ENCODE data around the gene DNAJC21.
"Not testable (repeated sequence)": the region's sequence is repeated elsewhere in the genome, so short reads cannot be mapped to it uniquely, and the experiment has no call there.

The DNAJC21 gene

GRCh38 chr5:34916518-34916917, 12.8 kb upstream of the DNAJC21 start:
- H3K36me3 ChIP-seq (ENCODE audit: insufficient read depth, low read length) = peaks cover 28% of the 10 kb centered on the region
- H3K27me3 ChIP-seq (ENCODE audit: insufficient read depth, low read length, poor library complexity, severe bottlenecking) = no peaks in the 10 kb centered on the region
- TF ChIP-seq EZH2phosphoT487 (IDR thresholded peaks at IDR 0.05; ENCODE audit: borderline replicate concordance) (no peak), CTCF (conservative IDR thresholded peaks at IDR 0.05; ENCODE audit: low read length) (no peak)
- peak overlapping the region; percentile 91 for H3K9ac ChIP-seq (ENCODE audit: low read depth, low read length, poor library complexity, severe bottlenecking)
- H2AFZ ChIP-seq (ENCODE audit: low read length) = no peak overlapping the region
- no peaks in the 10 kb centered on the region for H3K9me3 ChIP-seq (ENCODE audit: insufficient read depth, low read depth, low read length)
- no peaks in the 10 kb centered on the region for H3K9me2 ChIP-seq (replicated peaks; ENCODE audit: low read depth, low read length)
- H3F3A ChIP-seq (ENCODE audit: low read depth) = no peaks in the 10 kb centered on the region
- H4K20me1 ChIP-seq (ENCODE audit: insufficient read depth, low read length, poor library complexity, severe bottlenecking) = peaks cover 61% of the 10 kb centered on the region
- H3K79me2 ChIP-seq (ENCODE audit: insufficient read depth, low read length) = peaks cover 95% of the 10 kb centered on the region
- peak overlapping the region; percentile 99 for H3K4me2 ChIP-seq (ENCODE audit: low read depth, low read length, poor library complexity, severe bottlenecking)
- peaks cover 51% of the 10 kb centered on the region for H3K4me1 ChIP-seq (ENCODE audit: insufficient read depth, low read length, poor library complexity, severe bottlenecking)
- peak overlapping the region; percentile 97 for H3K4me3 ChIP-seq (ENCODE audit: low read length, poor library complexity, severe bottlenecking)

- Histone ChIP-seq H3K9ac (ENCODE audit: low read depth, low read length, poor library complexity, severe bottlenecking) (peak overlapping the region; percentile 91), H3K4me2 (ENCODE audit: low read depth, low read length, poor library complexity, severe bottlenecking) (peak overlapping the region; percentile 99), H3K4me1 (ENCODE audit: insufficient read depth, low read length, poor library complexity, severe bottlenecking) (peaks cover 48% of the 10 kb centered on the region), H3K79me2 (ENCODE audit: insufficient read depth, low read length) (peaks cover 91% of the 10 kb centered on the region), H3F3A (ENCODE audit: low read depth) (no peaks in the 10 kb centered on the region), H3K9me2 (replicated peaks; ENCODE audit: low read depth, low read length) (no peaks in the 10 kb centered on the region), H3K27me3 (ENCODE audit: insufficient read depth, low read length, poor library complexity, severe bottlenecking) (no peaks in the 10 kb centered on the region), H2AFZ (ENCODE audit: low read length) (no peak overlapping the region), H4K20me1 (ENCODE audit: insufficient read depth, low read length, poor library complexity, severe bottlenecking) (peaks cover 69% of the 10 kb centered on the region), H3K36me3 (ENCODE audit: insufficient read depth, low read length) (peaks cover 35% of the 10 kb centered on the region), H3K4me3 (ENCODE audit: low read length, poor library complexity, severe bottlenecking) (peak overlapping the region; percentile 97), H3K9me3 (ENCODE audit: insufficient read depth, low read depth, low read length) (no peaks in the 10 kb centered on the region)
- TF ChIP-seq EZH2phosphoT487 (IDR thresholded peaks at IDR 0.05; ENCODE audit: borderline replicate concordance) = no peak
- no peak for TF ChIP-seq CTCF (conservative IDR thresholded peaks at IDR 0.05; ENCODE audit: low read length)
These were observed 11.3 kb upstream of the DNAJC21 start for GRCh38 chr5:34918025-34918424.

GRCh38 chr5:34919077-34919476, 10.3 kb upstream of the DNAJC21 start:
- Histone ChIP-seq H3K9ac (ENCODE audit: low read depth, low read length, poor library complexity, severe bottlenecking) (peak overlapping the region; percentile 36), H4K20me1 (ENCODE audit: insufficient read depth, low read length, poor library complexity, severe bottlenecking) (peaks cover 63% of the 10 kb centered on the region), H3K9me2 (replicated peaks; ENCODE audit: low read depth, low read length) (no peaks in the 10 kb centered on the region), H3K9me3 (ENCODE audit: insufficient read depth, low read depth, low read length) (no peaks in the 10 kb centered on the region), H3K27me3 (ENCODE audit: insufficient read depth, low read length, poor library complexity, severe bottlenecking) (no peaks in the 10 kb centered on the region), H3K4me1 (ENCODE audit: insufficient read depth, low read length, poor library complexity, severe bottlenecking) (peaks cover 42% of the 10 kb centered on the region), H3K4me2 (ENCODE audit: low read depth, low read length, poor library complexity, severe bottlenecking) (peak overlapping the region; percentile 99), H3K79me2 (ENCODE audit: insufficient read depth, low read length) (peaks cover 84% of the 10 kb centered on the region), H3K4me3 (ENCODE audit: low read length, poor library complexity, severe bottlenecking) (peak overlapping the region; percentile 97), H3K36me3 (ENCODE audit: insufficient read depth, low read length) (peaks cover 45% of the 10 kb centered on the region), H3F3A (ENCODE audit: low read depth) (peaks cover 4% of the 10 kb centered on the region; the same call in 1 of the 2 replicates), H2AFZ (ENCODE audit: low read length) (no peak overlapping the region)
- TF ChIP-seq EZH2phosphoT487 (IDR thresholded peaks at IDR 0.05; ENCODE audit: borderline replicate concordance) (no peak), CTCF (conservative IDR thresholded peaks at IDR 0.05; ENCODE audit: low read length) (peak; percentile 27; the same call in 1 of the 2 replicates)

GRCh38 chr5:34923256-34923655, 6.1 kb upstream of the DNAJC21 start:
- H2AFZ ChIP-seq (ENCODE audit: low read length); H3K9ac ChIP-seq (ENCODE audit: low read depth, low read length, poor library complexity, severe bottlenecking); H3F3A ChIP-seq (ENCODE audit: low read depth); H3K9me2 ChIP-seq (replicated peaks; ENCODE audit: low read depth, low read length); H3K4me3 ChIP-seq (ENCODE audit: low read length, poor library complexity, severe bottlenecking); H3K27me3 ChIP-seq (ENCODE audit: insufficient read depth, low read length, poor library complexity, severe bottlenecking); H3K9me3 ChIP-seq (ENCODE audit: insufficient read depth, low read depth, low read length): not testable (repeated sequence)
- peaks cover 70% of the 10 kb centered on the region for H3K36me3 ChIP-seq (ENCODE audit: insufficient read depth, low read length)
- peak overlapping the region; percentile 9 for H3K4me2 ChIP-seq (ENCODE audit: low read depth, low read length, poor library complexity, severe bottlenecking)
- peaks cover 51% of the 10 kb centered on the region for H3K79me2 ChIP-seq (ENCODE audit: insufficient read depth, low read length)
- H4K20me1 ChIP-seq (ENCODE audit: insufficient read depth, low read length, poor library complexity, severe bottlenecking) = peaks cover 33% of the 10 kb centered on the region
- H3K4me1 ChIP-seq (ENCODE audit: insufficient read depth, low read length, poor library complexity, severe bottlenecking) = peaks cover 22% of the 10 kb centered on the region

Measured in Loucy (cell line).